IMR-90 (cell line): Measurements from ENCODE around the gene SMG1. TPM values are rescaled to one million over a fixed set of nuclear protein-coding genes. Genes with fewer than 3 reads are reported as not detected.
"Not testable (repeated sequence)": the region's sequence is repeated elsewhere in the genome, so short reads cannot be mapped to it uniquely, and the experiment has no call there.

ENCODE experiments used
- ATAC-seq: fragments of 200-7000 bp; cut with Tn5 transposase; 2 replicates; pipeline ENCODE4 v1.9.1; 2020; ENCODE audit warnings: low read depth, mild to moderate bottlenecking, moderate library complexity
- BruUV-seq: library from RNA; stranded (reverse); fragments of 400-500 nt; replicated peaks from 2 replicates; lab custom pipeline; 2021; lab: Mats Ljungman, UMichigan
- CTCF ChIA-PET: fragments of 300-600 bp; formaldehyde crosslinking; extraction: SDS; loops from one replicate; lab custom pipeline; 2021; ENCODE audit warnings: antibody characterized with exemption; lab: Yijun Ruan, JAX
- POLR2A ChIA-PET: fragments of 300-600 bp; sonication (Branson Sonifier 250); formaldehyde crosslinking; loops from one replicate; lab custom pipeline; 2022; ENCODE audit warnings: antibody characterized with exemption; ENCODE audit not compliant: unreplicated experiment; lab: Charles Lee
- DNase-seq: peaks from one replicate; pipeline ENCODE4 v3.0.0; 2013
- H2AFZ ChIP-seq: replicated peaks from 2 replicates; pipeline ENCODE3; 2013; ENCODE audit warnings: low read length, mild to moderate bottlenecking; ENCODE audit not compliant: poor library complexity
- H2AK5ac ChIP-seq: 2 replicates; pipeline ENCODE4 v1.6.1; 2013; ENCODE audit warnings: low read depth, low read length, inconsistent platforms
- H2AK9ac ChIP-seq: replicated peaks from 2 replicates; pipeline ENCODE3; 2013; ENCODE audit warnings: mild to moderate bottlenecking, low read depth, low read length, moderate library complexity; ENCODE audit not compliant: poor library complexity
- H2BK120ac ChIP-seq: 2 replicates; pipeline ENCODE4 v1.6.1; 2013; ENCODE audit warnings: low read depth, low read length, inconsistent platforms
- H2BK15ac ChIP-seq: 3 replicates; pipeline ENCODE4 v1.6.1; 2013; ENCODE audit warnings: low read depth, low read length, inconsistent platforms
- H2BK20ac ChIP-seq: 2 replicates; pipeline ENCODE4 v1.6.1; 2013; ENCODE audit warnings: low read depth, mild to moderate bottlenecking, inconsistent platforms, low read length, moderate library complexity
- H2BK5ac ChIP-seq: 2 replicates; pipeline ENCODE4 v1.6.1; 2013; ENCODE audit warnings: mild to moderate bottlenecking, low read depth, low read length, inconsistent platforms; ENCODE audit not compliant: poor library complexity, severe bottlenecking
- H3K14ac ChIP-seq: replicated peaks from 2 replicates; pipeline ENCODE4 v1.6.1; 2013; ENCODE audit warnings: low read depth, low read length, inconsistent platforms
- H3K18ac ChIP-seq: 2 replicates; pipeline ENCODE4 v1.6.1; 2013; ENCODE audit warnings: low read depth, low read length, control low read depth
- H3K23ac ChIP-seq: 2 replicates; pipeline ENCODE4 v1.6.1; 2013; ENCODE audit warnings: low read depth, low read length, inconsistent platforms
- H3K27ac ChIP-seq: 2 replicates; pipeline ENCODE4 v1.5.1; 2013; ENCODE audit warnings: mild to moderate bottlenecking, control low read depth, low read length; ENCODE audit not compliant: insufficient read depth
- H3K27me3 ChIP-seq: 2 replicates; pipeline ENCODE4 v1.6.1; 2013; ENCODE audit warnings: low read length; ENCODE audit not compliant: control insufficient read depth, insufficient read depth
- H3K36me3 ChIP-seq: 2 replicates; pipeline ENCODE4 v1.6.1; 2013; ENCODE audit warnings: low read length, mixed read lengths; ENCODE audit not compliant: control insufficient read depth, insufficient read depth
- H3K4ac ChIP-seq: 2 replicates; pipeline ENCODE4 v1.6.1; 2013; ENCODE audit warnings: low read depth, low read length, inconsistent platforms
- H3K4me1 ChIP-seq: 2 replicates; pipeline ENCODE4 v1.6.1; 2013; ENCODE audit warnings: low read length, mixed read lengths; ENCODE audit not compliant: control insufficient read depth, insufficient read depth
- H3K4me2 ChIP-seq: 2 replicates; pipeline ENCODE4 v1.6.1; 2013; ENCODE audit warnings: low read depth, mild to moderate bottlenecking, control low read depth, low read length, moderate library complexity
- H3K4me3 ChIP-seq: 2 replicates; pipeline ENCODE4 v1.5.1; 2013; ENCODE audit warnings: low read depth, mild to moderate bottlenecking, control low read depth, low read length, moderate library complexity; ENCODE audit not compliant: insufficient read depth
- H3K56ac ChIP-seq: 2 replicates; pipeline ENCODE4 v1.6.1; 2013; ENCODE audit warnings: low read length, inconsistent platforms; ENCODE audit not compliant: insufficient read depth; ENCODE audit errors: extremely low read depth
- H3K79me1 ChIP-seq, 2 experiments: 2 replicates each; pipeline ENCODE4 v1.6.1; 2013; ENCODE audit warnings: low read length in 2 of 2, inconsistent platforms in 1 of 2, low read depth in 1 of 2
- H3K9ac ChIP-seq: 2 replicates; pipeline ENCODE4 v1.6.1; 2013; ENCODE audit warnings: low read depth, low read length, control low read depth
- H3K9me1 ChIP-seq: 2 replicates; pipeline ENCODE4 v1.6.1; 2013; ENCODE audit warnings: low read length, inconsistent platforms; ENCODE audit not compliant: insufficient read depth
- H3K9me3 ChIP-seq: 2 replicates; pipeline ENCODE4 v1.6.1; 2013; ENCODE audit warnings: low read length; ENCODE audit not compliant: control insufficient read depth, insufficient read depth
- H4K20me1 ChIP-seq: 2 replicates; pipeline ENCODE4 v1.6.1; 2013; ENCODE audit warnings: low read length, inconsistent platforms; ENCODE audit not compliant: insufficient read depth
- H4K5ac ChIP-seq: 2 replicates; pipeline ENCODE4 v1.6.1; 2013; ENCODE audit warnings: mild to moderate bottlenecking, low read depth, low read length, control low read depth
- H4K8ac ChIP-seq, 2 experiments: 2 replicates each; pipeline ENCODE4 v1.6.1; 2013; ENCODE audit warnings: low read depth in 2 of 2, low read length in 2 of 2, control low read depth in 1 of 2, inconsistent platforms in 1 of 2
- H4K91ac ChIP-seq: 2 replicates; pipeline ENCODE4 v1.6.1; 2013; ENCODE audit warnings: low read depth, low read length, inconsistent platforms; ENCODE audit not compliant: insufficient read depth
- WGBS, 2 experiments: methylation state at CpG; one replicate each; pipeline versions ENCODE4 v1.1.5 to v1.1.7; 2013; ENCODE audit warnings: missing lambda C conversion rate in 2 of 2; ENCODE audit not compliant: insufficient read length in 1 of 2; ENCODE audit errors: extremely low coverage in 2 of 2; 5-methylcytosine and 5-hydroxymethylcytosine counted together
- dilution Hi-C: fragments of 300-500 bp; cut with HindIII; formaldehyde crosslinking; loops from one replicate; pipeline ENCODE4 v1.14.3; 2018; ENCODE audit warnings: low sequenced_read_pairs; ENCODE audit not compliant: unreplicated experiment
- in situ Hi-C: fragments of 300-500 bp; cut with MboI; formaldehyde crosslinking; loops from 3 replicates; pipeline ENCODE4 v1.14.3; 2019; ENCODE audit warnings: low sequenced_read_pairs, inconsistent platforms, mixed read lengths
- intact Hi-C: fragments of 100-400 bp; cut with micrococcal nuclease; formaldehyde crosslinking; loops from 2 replicates; pipeline ENCODE4 v1.10.0; 2022
- polyA plus RNA-seq, 3 experiments: library from polyadenylated mRNA; depleted of rRNA; stranded (reverse); fragments of >200 nt; gene quantifications; 2 replicates each; pipeline ENCODE4 v1.2.3, GENCODE V29; 2012; ENCODE audit warnings: low replicate concordance in 1 of 3
- total RNA-seq: library from RNA; depleted of rRNA; stranded (reverse); fragments of >200 nt; gene quantifications from 2 replicates; pipeline ENCODE4 v1.2.3, GENCODE V29; 2012

The SMG1 gene
- total and polyA plus RNA-seq, 2 of the 4 experiments (the other 2 are of a cell fraction) = 13.4 to 53.8 TPM

- H2BK15ac ChIP-seq, H4K8ac ChIP-seq, H2BK5ac ChIP-seq, H3K14ac ChIP-seq, H2BK20ac ChIP-seq, H2AFZ ChIP-seq, ATAC-seq, POLR2A ChIA-PET, H3K27ac ChIP-seq, H4K5ac ChIP-seq, H3K27me3 ChIP-seq, H3K4ac ChIP-seq, in situ Hi-C loops, H3K9me3 ChIP-seq, H3K4me2 ChIP-seq, CTCF ChIA-PET, H3K23ac ChIP-seq, BruUV-seq, H3K56ac ChIP-seq, H3K9me1 ChIP-seq, DNase-seq, dilution Hi-C loops, H3K9ac ChIP-seq, H2AK9ac ChIP-seq, intact Hi-C loops, H2BK120ac ChIP-seq, H2AK5ac ChIP-seq, H3K4me3 ChIP-seq, H4K91ac ChIP-seq, H3K18ac ChIP-seq, H3K4me1 ChIP-seq: not testable (repeated sequence)
- peaks cover 17 to 37% of the 10 kb centered on the region in 2 experiments; a peak in 3 of 4 replicates for H3K79me1 ChIP-seq
- peaks cover 45% of the 10 kb centered on the region for H4K20me1 ChIP-seq
- WGBS, 2 experiments = no CpG with 5 or more reads among the region's 6 CpGs
- H3K36me3 ChIP-seq = peaks cover 37% of the 10 kb centered on the region
Measured at GRCh38 chr16:18781232-18781631, 145.0 kb downstream of the SMG1 start.

- H3K79me1 ChIP-seq = peaks cover 17 to 31% of the 10 kb centered on the region in 2 experiments; a peak in 3 of 4 replicates
- H3K9ac ChIP-seq, BruUV-seq, H2BK5ac ChIP-seq, H3K27ac ChIP-seq, H3K23ac ChIP-seq, intact Hi-C loops, H3K27me3 ChIP-seq, H4K91ac ChIP-seq, H3K9me1 ChIP-seq, H2BK15ac ChIP-seq, DNase-seq, H4K5ac ChIP-seq, H3K18ac ChIP-seq, H2AFZ ChIP-seq, H3K9me3 ChIP-seq, H3K4me1 ChIP-seq, H2BK120ac ChIP-seq, CTCF ChIA-PET, H3K4me2 ChIP-seq, H2AK9ac ChIP-seq, POLR2A ChIA-PET, H2AK5ac ChIP-seq, H3K4ac ChIP-seq, H3K4me3 ChIP-seq, H3K14ac ChIP-seq, H2BK20ac ChIP-seq, ATAC-seq, dilution Hi-C loops, H4K8ac ChIP-seq, in situ Hi-C loops, H3K56ac ChIP-seq: not testable (repeated sequence)
- peaks cover 32% of the 10 kb centered on the region for H3K36me3 ChIP-seq
- no CpG with 5 or more reads among the region's 8 CpGs for WGBS, 2 experiments
- peaks cover 38% of the 10 kb centered on the region for H4K20me1 ChIP-seq
Measured at GRCh38 chr16:18780460-18781026, 145.7 kb downstream of the SMG1 start.
